ENCODE results near the gene CCNE1. TPM values are rescaled to one million over a fixed set of nuclear protein-coding genes. Genes with fewer than 3 reads are reported as not detected.

Gene CCNE1
- total RNA-seq, 1 experiment from 2014 or later: 3.0 TPM

Other genes starting within 250 kb of the CCNE1 start
- gene POP4, start 205.7 kb upstream of the CCNE1 start, total RNA-seq (2022): 60.3 and 82.5 TPM in 2 replicates
- 2.9 and 9.6 TPM in 2 replicates for gene PLEKHF1, start 146.5 kb upstream of the CCNE1 start, total RNA-seq (2022)
- 20.2 and 21.6 TPM in 2 replicates for gene C19orf12, start 96.7 kb upstream of the CCNE1 start, total RNA-seq (2022)
- 68.9 and 85.3 TPM in 2 replicates for gene URI1, start 130.2 kb downstream of the CCNE1 start, total RNA-seq (2022)